ENCODE data around the gene NR2F6.

NR2F6 gene

GRCh38 chr19:17235971-17236777 is 9.5 kb downstream of the NR2F6 start:
- H3K9me3 Mint-ChIP-seq (ENCODE audit: low read depth), result no peaks in the 10 kb centered on the region
- no peaks in the 10 kb centered on the region for H3K27me3 Mint-ChIP-seq
- H3K27ac Mint-ChIP-seq, result no peak overlapping the region
- H3K36me3 Mint-ChIP-seq, result no peaks in the 10 kb centered on the region
- peaks cover 6% of the 10 kb centered on the region for H3K4me1 Mint-ChIP-seq (ENCODE audit: low read depth)
- no peak overlapping the region for H3K4me3 Mint-ChIP-seq

GRCh38 chr19:17235300-17235970 is 10.3 kb downstream of the NR2F6 start:
- Mint-ChIP-seq H3K27ac (peak overlapping the region; percentile 46), H3K4me1 (ENCODE audit: low read depth) (peaks cover 6% of the 10 kb centered on the region), H3K9me3 (ENCODE audit: low read depth) (no peaks in the 10 kb centered on the region), H3K4me3 (peak overlapping the region; percentile 78), H3K36me3 (no peaks in the 10 kb centered on the region), H3K27me3 (no peaks in the 10 kb centered on the region)

- Mint-ChIP-seq H3K27ac (peak overlapping the region; percentile 46), H3K36me3 (no peaks in the 10 kb centered on the region), H3K4me1 (ENCODE audit: low read depth) (peaks cover 6% of the 10 kb centered on the region), H3K9me3 (ENCODE audit: low read depth) (no peaks in the 10 kb centered on the region), H3K27me3 (no peaks in the 10 kb centered on the region), H3K4me3 (peak overlapping the region; percentile 78)
These were observed 10.8 kb downstream of the NR2F6 start for GRCh38 chr19:17234911-17235299.

GRCh38 chr19:17232258-17232657 is 13.5 kb downstream of the NR2F6 start:
- Mint-ChIP-seq H3K27me3 (no peaks in the 10 kb centered on the region), H3K4me3 (no peak overlapping the region), H3K9me3 (ENCODE audit: low read depth) (no peaks in the 10 kb centered on the region), H3K27ac (no peak overlapping the region), H3K4me1 (ENCODE audit: low read depth) (peaks cover 9% of the 10 kb centered on the region), H3K36me3 (no peaks in the 10 kb centered on the region)

- Mint-ChIP-seq H3K36me3 (no peaks in the 10 kb centered on the region), H3K27ac (no peak overlapping the region), H3K9me3 (ENCODE audit: low read depth) (no peaks in the 10 kb centered on the region), H3K4me1 (ENCODE audit: low read depth) (peaks cover 15% of the 10 kb centered on the region), H3K27me3 (no peaks in the 10 kb centered on the region), H3K4me3 (no peak overlapping the region)
These were observed 15.8 kb downstream of the NR2F6 start for GRCh38 chr19:17229890-17230289.

- H3K27me3 Mint-ChIP-seq, result no peaks in the 10 kb centered on the region
- no peak overlapping the region for H3K4me3 Mint-ChIP-seq
- H3K27ac Mint-ChIP-seq, result no peak overlapping the region
- no peaks in the 10 kb centered on the region for H3K36me3 Mint-ChIP-seq
- H3K4me1 Mint-ChIP-seq (ENCODE audit: low read depth), result peaks cover 9% of the 10 kb centered on the region
- no peaks in the 10 kb centered on the region for H3K9me3 Mint-ChIP-seq (ENCODE audit: low read depth)
These were observed 17.8 kb downstream of the NR2F6 start for GRCh38 chr19:17227798-17228367.

- H3K27me3 Mint-ChIP-seq, result no peaks in the 10 kb centered on the region
- peak within 1 kb of the TSS; percentile 89 for H3K27ac Mint-ChIP-seq
- no peaks in the 10 kb centered on the region for H3K9me3 Mint-ChIP-seq (ENCODE audit: low read depth)
- H3K4me3 Mint-ChIP-seq, result peak within 1 kb of the TSS; percentile 88
- H3K36me3 Mint-ChIP-seq, result no peaks in the 10 kb centered on the region
- peaks cover 9% of the 10 kb centered on the region for H3K4me1 Mint-ChIP-seq (ENCODE audit: low read depth)
These were observed 19.5 kb downstream of the NR2F6 start, which contains the start of gene OCEL1 for GRCh38 chr19:17226002-17226933. Gene OCEL1, plus strand, starts transcription at chr19:17226226. Its CDS starts 22 bp downstream, at chr19:17226248.

GRCh38 chr19:17225053-17225452 is 20.7 kb downstream of the NR2F6 start:
- H3K4me1 Mint-ChIP-seq (ENCODE audit: low read depth), result peaks cover 9% of the 10 kb centered on the region
- no peaks in the 10 kb centered on the region for H3K36me3 Mint-ChIP-seq
- no peaks in the 10 kb centered on the region for H3K27me3 Mint-ChIP-seq
- no peaks in the 10 kb centered on the region for H3K9me3 Mint-ChIP-seq (ENCODE audit: low read depth)
- H3K27ac Mint-ChIP-seq, result no peak overlapping the region
- peak overlapping the region; percentile 60 for H3K4me3 Mint-ChIP-seq

- peak overlapping the region; percentile 22 for H3K27ac Mint-ChIP-seq
- no peaks in the 10 kb centered on the region for H3K9me3 Mint-ChIP-seq (ENCODE audit: low read depth)
- H3K27me3 Mint-ChIP-seq, result no peaks in the 10 kb centered on the region
- no peaks in the 10 kb centered on the region for H3K4me1 Mint-ChIP-seq (ENCODE audit: low read depth)
- no peak overlapping the region for H3K4me3 Mint-ChIP-seq
- H3K36me3 Mint-ChIP-seq, result peaks cover 5% of the 10 kb centered on the region
These were observed 25.4 kb downstream of the NR2F6 start for GRCh38 chr19:17220207-17220758.

GRCh38 chr19:17219286-17219685 is 26.4 kb downstream of the NR2F6 start:
- H3K27me3 Mint-ChIP-seq, result no peaks in the 10 kb centered on the region
- H3K27ac Mint-ChIP-seq, result peak overlapping the region; percentile 34
- no peak overlapping the region for H3K4me3 Mint-ChIP-seq
- peaks cover 7% of the 10 kb centered on the region for H3K4me1 Mint-ChIP-seq (ENCODE audit: low read depth)
- H3K9me3 Mint-ChIP-seq (ENCODE audit: low read depth), result no peaks in the 10 kb centered on the region
- peaks cover 5% of the 10 kb centered on the region for H3K36me3 Mint-ChIP-seq

- Mint-ChIP-seq H3K27me3 (no peaks in the 10 kb centered on the region), H3K36me3 (peaks cover 5% of the 10 kb centered on the region), H3K4me3 (peak overlapping the region; percentile 91), H3K27ac (peak overlapping the region; percentile 97), H3K4me1 (ENCODE audit: low read depth) (peaks cover 7% of the 10 kb centered on the region), H3K9me3 (ENCODE audit: low read depth) (no peaks in the 10 kb centered on the region)
These were observed 29.6 kb downstream of the NR2F6 start for GRCh38 chr19:17216058-17216670.

- peaks cover 7% of the 10 kb centered on the region for H3K4me1 Mint-ChIP-seq (ENCODE audit: low read depth)
- H3K4me3 Mint-ChIP-seq, result peak within 1 kb of the TSS; percentile 91
- H3K27me3 Mint-ChIP-seq, result no peaks in the 10 kb centered on the region
- no peaks in the 10 kb centered on the region for H3K9me3 Mint-ChIP-seq (ENCODE audit: low read depth)
- H3K36me3 Mint-ChIP-seq, result peaks cover 5% of the 10 kb centered on the region
- H3K27ac Mint-ChIP-seq, result peak within 1 kb of the TSS; percentile 97
These were observed 30.4 kb downstream of the NR2F6 start, which contains the start of gene USE1 for GRCh38 chr19:17215127-17215971. Gene USE1, plus strand, starts transcription at chr19:17215357. Its CDS starts 49 bp downstream, at chr19:17215406.

GRCh38 chr19:17214508-17215126 is 31.1 kb downstream of the NR2F6 start:
- peak overlapping the region; percentile 91 for H3K4me3 Mint-ChIP-seq
- H3K4me1 Mint-ChIP-seq (ENCODE audit: low read depth), result peaks cover 7% of the 10 kb centered on the region
- no peaks in the 10 kb centered on the region for H3K9me3 Mint-ChIP-seq (ENCODE audit: low read depth)
- H3K27me3 Mint-ChIP-seq, result no peaks in the 10 kb centered on the region
- H3K27ac Mint-ChIP-seq, result peak overlapping the region; percentile 97
- H3K36me3 Mint-ChIP-seq, result peaks cover 5% of the 10 kb centered on the region
